Stimulated activated CD4-positive, alpha-beta T cell treated with anti-CD3 and anti-CD28 coated beads, TNF-alpha, amount 100 ng/mL, for 4 hours (primary cell): ENCODE data around the gene IRF4.
"Not testable (repeated sequence)": the region's sequence is repeated elsewhere in the genome, so short reads cannot be mapped to it uniquely, and the experiment has no call there.

Source experiments
- DNase-seq, 3 experiments: peaks; one replicate each; pipeline ENCODE4 v3.0.0-alpha.2; 2020; ENCODE audit warnings: low read depth in 3 of 3

IRF4 gene

GRCh38 chr6:366389-367297, 24.9 kb upstream of the IRF4 start:
- DNase-seq, result no peak

- DNase-seq, result no peak
Observed at GRCh38 chr6:367298-367794, 24.2 kb upstream of the IRF4 start.

GRCh38 chr6:367891-368630, 23.5 kb upstream of the IRF4 start:
- DNase-seq, result no peak

- no peak for DNase-seq
Observed at GRCh38 chr6:369559-370431, 21.8 kb upstream of the IRF4 start.

- DNase-seq, result no peak
Observed at GRCh38 chr6:370555-370954, 21.0 kb upstream of the IRF4 start.

- DNase-seq, result not testable (repeated sequence)
Observed at GRCh38 chr6:371851-372250, 19.7 kb upstream of the IRF4 start.

GRCh38 chr6:372336-372911, 19.1 kb upstream of the IRF4 start:
- no peak for DNase-seq

GRCh38 chr6:373031-373430, 18.5 kb upstream of the IRF4 start:
- no peak for DNase-seq

GRCh38 chr6:373773-374724, 17.5 kb upstream of the IRF4 start:
- no peak for DNase-seq

- no peak for DNase-seq
Observed at GRCh38 chr6:374956-375355, 16.6 kb upstream of the IRF4 start.

- DNase-seq, result no peak
Observed at GRCh38 chr6:376827-377640, 14.5 kb upstream of the IRF4 start.

- not testable (repeated sequence) for DNase-seq
Observed at GRCh38 chr6:377641-378020, 13.9 kb upstream of the IRF4 start.

GRCh38 chr6:378090-378957, 13.2 kb upstream of the IRF4 start:
- no peak for DNase-seq

- no peak for DNase-seq
Observed at GRCh38 chr6:378958-379409, 12.6 kb upstream of the IRF4 start.

- no peak for DNase-seq
Observed at GRCh38 chr6:379410-380181, 12.0 kb upstream of the IRF4 start.

- no peak for DNase-seq
Observed at GRCh38 chr6:380234-381218, 11.0 kb upstream of the IRF4 start.
